HepG2 (cell line): ENCODE results near the gene KMT2B. TPM values are rescaled to one million over a fixed set of nuclear protein-coding genes. Genes with fewer than 3 reads are reported as not detected.
A peak's percentile ranks its signal among the peaks of the same experiment; 100 is the strongest.

Experiments used
- ARID5B ChIP-seq: IDR thresholded peaks from 2 replicates; pipeline ENCODE4 v1.4.0; 2020; ENCODE audit warnings: mild to moderate bottlenecking, missing genetic modification reagents
- ETV5 ChIP-seq: IDR thresholded peaks from 2 replicates; pipeline ENCODE4 v1.6.1; 2018; ENCODE audit warnings: missing biosample characterization, missing genetic modification reagents, inconsistent platforms, borderline replicate concordance
- FOXK1 ChIP-seq: sonication (generic); formaldehyde crosslinking; IDR thresholded peaks from 2 replicates; pipeline ENCODE4 v1.4.0; 2020; ENCODE audit warnings: low read depth, missing genetic modification reagents, borderline replicate concordance
- LCORL ChIP-seq, 2 experiments: fragments of 450-650 bp in 1 of 2; sonication (generic) in 1 of 2; formaldehyde crosslinking in 1 of 2; IDR thresholded peaks; 2 replicates each; pipeline versions ENCODE4 v1.5.0 to v1.6.1; 2017 to 2020; ENCODE audit warnings: antibody characterized with exemption in 1 of 2, missing genetic modification reagents in 1 of 2
- NCOA5 ChIP-seq: sonication (generic); formaldehyde crosslinking; IDR thresholded peaks from 2 replicates; pipeline ENCODE4 v1.4.0; 2020; ENCODE audit warnings: missing genetic modification reagents
- PCBP1 ChIP-seq: fragments of 200-400 bp; formaldehyde crosslinking; IDR thresholded peaks from 2 replicates; pipeline ENCODE4 v1.6.1; 2017; ENCODE audit warnings: mild to moderate bottlenecking, low read depth, low read length, borderline replicate concordance
- POLR2AphosphoS5 ChIP-seq: IDR thresholded peaks from 2 replicates; pipeline ENCODE4 v1.6.1; 2012; ENCODE audit warnings: low read depth, low read length
- SOX5 ChIP-seq: IDR thresholded peaks from 2 replicates; pipeline ENCODE4 v1.6.1; 2016; ENCODE audit warnings: borderline replicate concordance
- TARDBP ChIP-seq: sonication (generic); formaldehyde crosslinking; IDR thresholded peaks from 2 replicates; pipeline ENCODE4 v1.8.0; 2022; ENCODE audit warnings: mild to moderate bottlenecking, missing genetic modification reagents
- TEAD2 ChIP-seq: sonication (generic); formaldehyde crosslinking; IDR thresholded peaks from 2 replicates; pipeline ENCODE4 v1.9.0; 2021; ENCODE audit warnings: missing genetic modification reagents
- TP53 ChIP-seq: sonication (generic); formaldehyde crosslinking; conservative IDR thresholded peaks from 2 replicates; pipeline ENCODE4 v1.4.0; 2020; ENCODE audit warnings: missing genetic modification reagents
- TRAFD1 ChIP-seq: sonication (generic); formaldehyde crosslinking; IDR thresholded peaks from 2 replicates; pipeline ENCODE4 v1.5.1; 2020; ENCODE audit warnings: missing genetic modification reagents, mild to moderate bottlenecking, borderline replicate concordance
- YY1 ChIP-seq: IDR thresholded peaks from 2 replicates; pipeline ENCODE4 v1.6.1; 2011; ENCODE audit warnings: low read length, low read depth, moderate library complexity, mild to moderate bottlenecking; ENCODE audit not compliant: insufficient read depth, insufficient replicate concordance
- ZBTB26 ChIP-seq: IDR thresholded peaks from 2 replicates; pipeline ENCODE4 v1.6.1; 2016; ENCODE audit warnings: missing compliant biosample characterization, missing genetic modification reagents, borderline replicate concordance
- ZNF263 ChIP-seq: sonication (generic); formaldehyde crosslinking; IDR thresholded peaks from 2 replicates; pipeline ENCODE4 v1.4.0; 2020; ENCODE audit warnings: missing genetic modification reagents
- ZNF264 ChIP-seq: sonication (generic); formaldehyde crosslinking; IDR thresholded peaks from 2 replicates; pipeline ENCODE4 v1.4.0; 2020; ENCODE audit warnings: missing genetic modification reagents
- ZNF451 ChIP-seq: sonication (generic); formaldehyde crosslinking; IDR thresholded peaks from 2 replicates; pipeline ENCODE4 v1.5.0; 2020; ENCODE audit warnings: mild to moderate bottlenecking, missing genetic modification reagents
- ZNF691 ChIP-seq: sonication (generic); formaldehyde crosslinking; IDR thresholded peaks from 2 replicates; pipeline ENCODE4 v1.4.0; 2020; ENCODE audit warnings: missing genetic modification reagents, low read depth, mild to moderate bottlenecking, borderline replicate concordance
- ZNF709 ChIP-seq: sonication (generic); formaldehyde crosslinking; IDR thresholded peaks from 2 replicates; pipeline ENCODE4 v1.5.0; 2020; ENCODE audit warnings: mild to moderate bottlenecking, missing genetic modification reagents
- polyA plus RNA-seq, 8 experiments: library from polyadenylated mRNA; depleted of rRNA in 3 of 8; stranded (reverse) in 7 of 8; unstranded in 1 of 8; fragments of >200 nt; fragmentation: Illumina TruSeq in 4 of 8; extraction: Trizol in 4 of 8; gene quantifications; 2 replicates each; pipeline versions ENCODE4 v1.2.1 to v1.2.3, GENCODE V29; 2011 to 2016; ENCODE audit warnings: low read depth in 4 of 8, missing spikeins in 1 of 8, mixed read lengths in 1 of 8; ENCODE audit not compliant: insufficient read depth in 1 of 8
- total RNA-seq, 5 experiments: library from RNA; depleted of rRNA; stranded (reverse); fragments of >200 nt; fragmentation: Illumina TruSeq; extraction: Trizol; gene quantifications; 2 replicates each; pipeline ENCODE4 v1.2.3, GENCODE V29; 2016; ENCODE audit warnings: low read depth in 1 of 5
- TF ChIP-seq, protein P1 (sequence below): sonication (generic); formaldehyde crosslinking; conservative IDR thresholded peaks from 2 replicates; pipeline ENCODE4 v1.4.0; 2020; ENCODE audit warnings: missing genetic modification reagents

The KMT2B gene
- total and polyA plus RNA-seq, 2 of the 13 experiments (the other 11 are each of a cell fraction or from before 2014, with no cell fraction given), result 6.2 to 16.9 TPM

DNA sequence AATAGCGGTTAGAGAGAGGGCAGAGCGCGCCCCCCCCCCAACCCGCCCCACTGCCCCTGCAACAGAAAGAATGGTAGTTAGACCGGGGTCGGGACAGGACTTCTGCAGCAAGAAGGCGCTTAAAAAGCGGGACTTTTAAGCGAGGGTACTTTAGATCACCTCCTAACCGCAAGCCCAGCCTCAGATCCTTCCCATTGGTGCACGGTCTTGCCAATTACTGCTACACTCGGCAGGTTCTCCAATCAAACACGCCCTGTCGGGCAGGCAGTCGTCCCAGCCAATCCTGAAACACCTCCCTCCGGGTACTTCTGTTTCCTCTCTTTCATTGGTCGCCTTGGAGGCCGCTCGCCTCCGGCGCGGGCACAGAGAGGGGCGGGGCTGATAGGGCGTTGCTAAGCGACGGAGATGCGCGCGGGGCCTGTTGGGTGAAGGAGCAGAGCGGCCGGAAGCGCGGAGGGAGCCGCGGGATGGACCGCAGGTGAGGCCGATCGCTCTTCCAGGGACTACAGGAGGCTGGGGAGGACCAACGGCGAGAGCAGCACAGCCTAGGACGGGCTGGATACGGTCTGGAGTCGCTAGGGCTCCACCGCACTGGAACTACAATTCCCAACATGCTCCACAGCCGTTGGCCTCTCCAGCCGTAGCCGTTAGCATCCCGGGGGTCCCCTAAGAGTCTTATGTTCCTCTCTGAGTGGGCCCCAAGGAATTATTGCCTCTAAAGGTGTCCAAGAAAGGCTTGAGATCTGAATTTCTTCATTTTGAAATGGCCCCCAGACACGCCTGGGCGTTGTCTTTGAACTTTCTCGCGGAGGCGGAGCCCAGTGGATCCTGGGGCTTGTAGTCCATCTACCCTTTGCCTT lies 40.2 kb downstream of the KMT2B start, which contains the start of gene PROSER3 (continued):
- TF ChIP-seq ARID5B (CRISPR knock-in tag), result no peak
- TF ChIP-seq, protein P1, sequence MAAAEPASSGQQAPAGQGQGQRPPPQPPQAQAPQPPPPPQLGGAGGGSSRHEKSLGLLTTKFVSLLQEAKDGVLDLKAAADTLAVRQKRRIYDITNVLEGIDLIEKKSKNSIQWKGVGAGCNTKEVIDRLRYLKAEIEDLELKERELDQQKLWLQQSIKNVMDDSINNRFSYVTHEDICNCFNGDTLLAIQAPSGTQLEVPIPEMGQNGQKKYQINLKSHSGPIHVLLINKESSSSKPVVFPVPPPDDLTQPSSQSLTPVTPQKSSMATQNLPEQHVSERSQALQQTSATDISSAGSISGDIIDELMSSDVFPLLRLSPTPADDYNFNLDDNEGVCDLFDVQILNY (CRISPR knock-in tag), result peak; percentile 39; the same call in 1 of the 2 replicates
- TF ChIP-seq ZNF691 (CRISPR knock-in tag), result 0 out of 2 replicates have a peak, but pooled peaks have one; percentile 56
- TF ChIP-seq ETV5 (CRISPR knock-in tag), result peak; percentile 86
- peak; percentile 54 for TF ChIP-seq POLR2AphosphoS5
- TF ChIP-seq ZNF264 (CRISPR knock-in tag), result 0 out of 2 replicates have a peak, but pooled peaks have one; percentile 31
- peak; percentile 82 for TF ChIP-seq YY1
- no peak for TF ChIP-seq LCORL (IDR thresholded peaks at IDR 0.05)
- TF ChIP-seq LCORL (CRISPR knock-in tag; IDR thresholded peaks at IDR 0.05), result peak; percentile 51
- TF ChIP-seq TEAD2 (CRISPR knock-in tag), result no peak
- no peak for TF ChIP-seq ZNF451 (CRISPR knock-in tag)
- TF ChIP-seq TRAFD1 (CRISPR knock-in tag), result 0 out of 2 replicates have a peak, but pooled peaks have one; percentile 43
- TF ChIP-seq ZNF709 (CRISPR knock-in tag), result no peak
- TF ChIP-seq SOX5 (CRISPR knock-in tag), result 0 out of 2 replicates have a peak, but pooled peaks have one; percentile 16
- TF ChIP-seq TP53 (CRISPR knock-in tag), result 0 out of 2 replicates have a peak, but pooled peaks have one; percentile 38
- peak; percentile 86 for TF ChIP-seq ZNF263 (CRISPR knock-in tag)
- TF ChIP-seq NCOA5 (CRISPR knock-in tag), result no peak
- TF ChIP-seq ZBTB26 (CRISPR knock-in tag), result peak; percentile 54; the same call in 1 of the 2 replicates
- no peak for TF ChIP-seq FOXK1 (CRISPR knock-in tag)
- TF ChIP-seq TARDBP, result 0 out of 2 replicates have a peak, but pooled peaks have one; percentile 76
- TF ChIP-seq PCBP1, result peak; percentile 53; the same call in 1 of the 2 replicates
